ENCODE results near the gene NPAS3.

GRCh38 chr14:33631441-33631840 is 692.8 kb downstream of the NPAS3 start:
- TF ChIP-seq CTCF (IDR thresholded peaks at IDR 0.05; ENCODE audit: low read depth, low read length) (no peak), EZH2phosphoT487 (IDR thresholded peaks at IDR 0.05; ENCODE audit: low read depth) (no peak)

Data from OCI-LY3 (cell line).